Measurements from ENCODE around the gene CRKL.

The CRKL gene, protein sequence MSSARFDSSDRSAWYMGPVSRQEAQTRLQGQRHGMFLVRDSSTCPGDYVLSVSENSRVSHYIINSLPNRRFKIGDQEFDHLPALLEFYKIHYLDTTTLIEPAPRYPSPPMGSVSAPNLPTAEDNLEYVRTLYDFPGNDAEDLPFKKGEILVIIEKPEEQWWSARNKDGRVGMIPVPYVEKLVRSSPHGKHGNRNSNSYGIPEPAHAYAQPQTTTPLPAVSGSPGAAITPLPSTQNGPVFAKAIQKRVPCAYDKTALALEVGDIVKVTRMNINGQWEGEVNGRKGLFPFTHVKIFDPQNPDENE

DNA sequence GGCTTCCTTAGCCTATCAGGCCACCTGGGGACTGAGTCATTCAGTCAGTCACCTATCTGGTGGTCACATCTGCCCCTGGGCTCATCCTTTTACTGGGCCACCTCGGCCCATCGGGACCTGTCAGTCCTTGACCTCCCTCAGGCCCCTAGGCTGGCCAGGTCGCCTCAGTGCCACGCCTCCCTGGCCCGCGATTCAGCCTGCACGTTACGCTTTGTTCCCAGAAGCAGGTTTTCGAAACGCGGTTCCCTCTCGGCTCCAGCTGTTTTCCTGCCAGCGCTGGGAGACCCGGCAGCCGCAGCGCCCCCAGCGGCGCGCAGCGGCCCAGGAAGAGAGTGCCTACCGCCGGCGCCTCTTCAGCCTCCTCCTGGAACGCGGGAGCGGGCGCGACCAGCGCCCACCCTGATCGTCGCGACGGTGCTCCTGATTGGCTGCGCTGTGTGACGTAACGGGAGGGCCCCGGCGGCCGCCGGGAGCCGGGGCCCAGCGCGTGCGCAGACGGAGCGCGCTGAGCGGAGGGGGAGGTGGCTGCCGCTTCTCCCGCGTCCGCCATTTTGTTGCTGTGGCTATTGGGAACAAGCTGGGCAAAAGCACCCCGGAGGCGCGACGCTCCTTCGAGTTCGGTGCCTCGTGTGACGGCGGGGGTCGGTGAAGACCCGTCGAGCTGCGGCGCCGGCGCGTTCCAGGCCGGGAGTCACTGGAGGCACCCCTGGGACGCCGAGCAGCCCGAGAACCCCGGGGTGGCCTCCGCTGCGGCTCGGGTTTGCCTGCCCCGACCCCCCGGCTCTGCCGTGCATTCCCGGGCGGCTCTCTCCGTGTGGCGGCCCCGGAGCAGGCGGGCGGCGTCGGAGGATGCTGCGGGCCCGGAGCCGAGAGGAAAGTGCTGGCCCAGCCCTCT, at the start of gene CRKL:
Gene CRKL, plus strand, starts transcription at position 492 of the 895 bp plus-strand sequence. CDS start 528 bp downstream, outside the sequence.
- DNase-seq (ENCODE audit: low read depth, low spot score) = peak; percentile 98
- H3K4me3 ChIP-seq (ENCODE audit: low read depth, low read length) = peak within 1 kb of the TSS; percentile 66
- TF ChIP-seq, protein P1, sequence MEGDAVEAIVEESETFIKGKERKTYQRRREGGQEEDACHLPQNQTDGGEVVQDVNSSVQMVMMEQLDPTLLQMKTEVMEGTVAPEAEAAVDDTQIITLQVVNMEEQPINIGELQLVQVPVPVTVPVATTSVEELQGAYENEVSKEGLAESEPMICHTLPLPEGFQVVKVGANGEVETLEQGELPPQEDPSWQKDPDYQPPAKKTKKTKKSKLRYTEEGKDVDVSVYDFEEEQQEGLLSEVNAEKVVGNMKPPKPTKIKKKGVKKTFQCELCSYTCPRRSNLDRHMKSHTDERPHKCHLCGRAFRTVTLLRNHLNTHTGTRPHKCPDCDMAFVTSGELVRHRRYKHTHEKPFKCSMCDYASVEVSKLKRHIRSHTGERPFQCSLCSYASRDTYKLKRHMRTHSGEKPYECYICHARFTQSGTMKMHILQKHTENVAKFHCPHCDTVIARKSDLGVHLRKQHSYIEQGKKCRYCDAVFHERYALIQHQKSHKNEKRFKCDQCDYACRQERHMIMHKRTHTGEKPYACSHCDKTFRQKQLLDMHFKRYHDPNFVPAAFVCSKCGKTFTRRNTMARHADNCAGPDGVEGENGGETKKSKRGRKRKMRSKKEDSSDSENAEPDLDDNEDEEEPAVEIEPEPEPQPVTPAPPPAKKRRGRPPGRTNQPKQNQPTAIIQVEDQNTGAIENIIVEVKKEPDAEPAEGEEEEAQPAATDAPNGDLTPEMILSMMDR (IDR thresholded peaks at IDR 0.05; ENCODE audit: low read depth, low read length) = peak; percentile 95
- in situ Hi-C loops (cut with HindIII; ENCODE audit: low sequenced_read_pairs) = no loop called here

DNA sequence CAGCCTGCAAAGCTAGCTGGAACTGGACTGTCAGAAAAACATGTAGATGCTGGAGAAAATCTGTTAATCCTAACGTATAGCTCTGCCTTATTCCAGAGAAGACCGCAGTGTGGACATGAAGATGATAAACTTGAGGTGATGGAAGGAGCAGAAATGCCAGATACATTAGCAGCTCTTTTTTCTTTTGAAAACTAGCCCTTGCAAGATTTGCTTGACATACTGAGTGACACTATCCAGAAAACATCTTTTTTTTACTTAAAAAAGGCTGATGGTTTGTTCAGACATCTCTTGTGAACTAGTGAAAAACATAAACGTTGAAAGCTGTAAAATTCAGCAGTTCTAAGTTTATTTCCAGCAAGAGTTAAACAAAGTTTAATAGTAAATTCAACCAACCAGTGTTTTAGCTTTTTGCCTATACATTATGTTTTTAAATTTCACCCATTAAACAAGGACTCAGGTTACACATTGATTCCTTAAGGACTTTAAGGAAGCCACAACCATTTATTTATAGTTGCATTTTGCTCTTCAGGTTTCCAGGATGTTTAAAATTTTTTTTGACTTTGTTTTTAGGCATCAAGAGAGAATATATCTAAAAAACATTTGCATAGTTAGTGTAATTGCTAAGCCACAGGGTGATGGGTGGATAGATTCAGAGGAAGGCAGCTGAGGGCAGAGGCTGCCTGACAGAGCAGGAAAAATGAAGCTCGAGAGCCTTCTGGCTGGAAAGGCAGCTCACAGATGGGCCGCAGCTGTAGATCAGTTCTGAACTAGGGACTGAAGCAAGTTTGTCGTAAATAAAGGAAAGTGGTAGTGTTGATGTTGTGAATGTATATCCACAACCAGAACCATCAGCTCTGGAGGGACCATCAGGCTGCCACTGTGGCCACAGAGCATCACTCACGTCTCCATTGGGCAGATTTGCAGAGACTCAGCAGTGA, 48.9 kb upstream of the CRKL start:
- in situ Hi-C loops (cut with HindIII; ENCODE audit: low sequenced_read_pairs) = no loop called here
- H3K4me3 ChIP-seq (ENCODE audit: low read depth, low read length) = no peak overlapping the region
- TF ChIP-seq, protein P1 (IDR thresholded peaks at IDR 0.05; ENCODE audit: low read depth, low read length) = no peak
- no peak for DNase-seq (ENCODE audit: low read depth, low spot score)

DNA sequence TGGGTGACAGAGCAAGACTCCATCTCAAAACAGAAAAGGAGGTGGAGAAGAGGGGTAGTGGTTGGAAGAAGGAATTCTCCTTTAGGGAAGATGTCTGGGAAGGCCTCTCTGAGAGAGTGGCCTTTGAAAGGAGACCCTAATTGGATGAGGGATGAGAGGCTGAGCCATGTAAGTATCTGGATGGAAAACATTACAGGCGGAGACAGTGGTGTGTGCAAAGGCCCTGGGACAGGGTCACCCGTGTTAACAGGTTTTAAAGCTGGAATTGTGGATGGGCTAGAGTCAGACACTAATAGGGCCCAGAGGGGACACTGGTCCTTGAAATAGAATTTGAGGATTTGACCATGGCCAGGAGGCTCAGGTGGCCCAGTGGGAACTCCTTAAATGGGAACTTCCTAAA, 48.0 kb upstream of the CRKL start:
- H3K4me3 ChIP-seq (ENCODE audit: low read depth, low read length) = no peak overlapping the region
- no peak for DNase-seq (ENCODE audit: low read depth, low spot score)
- in situ Hi-C loops (cut with HindIII; ENCODE audit: low sequenced_read_pairs) = no loop called here
- TF ChIP-seq, protein P1 (IDR thresholded peaks at IDR 0.05; ENCODE audit: low read depth, low read length) = no peak

DNA sequence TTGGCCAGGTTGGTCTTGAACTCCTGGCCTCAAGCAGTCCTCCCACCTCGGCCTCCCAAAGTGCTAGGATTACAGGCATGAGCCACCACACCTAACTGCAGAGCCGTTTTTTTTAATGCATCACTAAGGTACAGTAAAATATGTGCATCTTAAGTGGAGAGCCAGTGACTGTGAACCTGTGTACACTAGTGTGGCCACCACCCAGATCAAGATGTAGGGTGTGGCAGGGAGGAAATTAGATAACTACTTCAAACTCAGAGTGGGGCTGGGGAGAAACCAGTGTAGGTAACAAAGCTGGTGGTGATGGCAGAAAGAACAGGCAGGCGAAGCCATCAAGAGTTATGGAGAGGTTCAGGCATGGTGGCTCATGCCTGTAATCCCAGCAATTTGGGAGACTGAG, 44.0 kb upstream of the CRKL start:
- TF ChIP-seq, protein P1 (IDR thresholded peaks at IDR 0.05; ENCODE audit: low read depth, low read length) = no peak
- in situ Hi-C loops (cut with HindIII; ENCODE audit: low sequenced_read_pairs) = no loop called here
- no peak overlapping the region for H3K4me3 ChIP-seq (ENCODE audit: low read depth, low read length)
- no peak for DNase-seq (ENCODE audit: low read depth, low spot score)

DNA sequence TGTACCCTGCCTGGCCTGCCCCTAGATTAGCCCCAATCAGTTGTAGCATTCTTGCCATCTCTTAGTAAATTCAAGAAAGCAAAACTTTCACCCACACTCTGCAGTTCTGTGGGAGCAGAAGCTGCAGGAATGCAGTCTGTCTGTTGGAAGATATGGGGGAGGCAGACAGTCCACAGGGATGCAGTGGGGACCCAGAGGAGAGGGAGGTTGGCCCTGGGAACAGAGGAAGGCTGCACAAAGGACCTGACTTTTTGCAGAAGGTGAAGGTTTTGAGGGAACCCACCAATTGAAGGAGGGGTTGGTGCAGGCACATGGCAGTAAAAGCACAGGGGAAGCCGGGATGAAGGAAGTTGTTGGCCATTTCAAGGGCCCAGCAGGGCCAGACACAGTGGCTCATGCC, 41.9 kb upstream of the CRKL start:
- H3K4me3 ChIP-seq (ENCODE audit: low read depth, low read length) = no peak overlapping the region
- DNase-seq (ENCODE audit: low read depth, low spot score) = no peak
- TF ChIP-seq, protein P1 (IDR thresholded peaks at IDR 0.05; ENCODE audit: low read depth, low read length) = no peak
- in situ Hi-C loops (cut with HindIII; ENCODE audit: low sequenced_read_pairs) = no loop called here

DNA sequence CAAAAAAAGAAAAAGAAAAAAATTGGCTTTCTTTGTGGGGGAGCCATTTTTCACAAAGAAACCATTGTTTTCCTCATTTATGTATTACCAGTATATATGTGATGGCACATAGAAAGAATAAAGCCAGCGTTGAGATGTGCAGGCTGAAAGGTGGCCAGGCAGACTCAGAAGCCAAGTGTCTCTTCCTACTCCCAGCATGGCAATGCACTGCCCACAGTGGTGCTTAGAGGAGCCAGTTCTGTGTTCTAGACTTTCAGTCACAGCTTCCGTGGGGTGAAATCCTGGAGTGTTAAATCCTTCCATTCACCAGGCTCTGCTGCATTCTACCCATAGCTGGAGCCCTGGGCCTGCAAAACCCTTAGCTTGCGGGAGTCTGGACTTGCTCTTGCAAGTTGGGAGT, 39.5 kb upstream of the CRKL start:
- in situ Hi-C loops (cut with HindIII; ENCODE audit: low sequenced_read_pairs) = no loop called here
- H3K4me3 ChIP-seq (ENCODE audit: low read depth, low read length) = no peak overlapping the region
- no peak for DNase-seq (ENCODE audit: low read depth, low spot score)
- TF ChIP-seq, protein P1 (IDR thresholded peaks at IDR 0.05; ENCODE audit: low read depth, low read length) = no peak

Measured in astrocyte of the spinal cord (primary cell).